ENCODE data around the gene DCST1.
A peak's percentile ranks its signal among the peaks of the same experiment; 100 is the strongest.

The DCST1 gene

DNA sequence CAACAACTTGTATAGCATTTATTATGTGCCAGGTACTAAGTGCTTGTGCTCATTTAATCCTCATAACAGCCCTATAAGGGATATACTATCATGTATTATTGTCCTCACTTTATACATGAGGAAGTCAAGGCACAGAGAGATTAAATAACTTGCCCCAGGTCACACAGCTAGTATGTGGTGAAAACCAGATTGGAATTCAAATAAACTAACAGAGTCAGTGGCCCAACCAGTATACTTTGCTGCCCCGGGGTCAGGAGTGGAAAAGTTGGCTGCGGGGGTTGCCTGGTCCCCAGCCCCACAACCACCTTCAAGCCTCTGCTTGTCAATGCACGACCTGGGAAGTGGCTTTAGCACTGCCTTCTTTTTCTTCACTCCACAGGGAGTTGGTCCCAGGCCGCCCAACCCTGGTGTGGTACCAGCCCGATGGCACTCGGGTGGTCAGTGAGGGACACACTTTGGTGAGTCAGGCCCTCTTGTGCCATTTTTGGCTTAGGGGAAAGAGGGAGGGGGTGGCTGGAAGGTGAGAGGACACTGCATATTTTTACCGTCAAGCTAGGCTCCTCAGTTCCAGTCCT lies 20.0 kb downstream of the DCST1 start:
- DNase-seq (ENCODE audit: low read depth in 2 of 2), result no peak

DNA sequence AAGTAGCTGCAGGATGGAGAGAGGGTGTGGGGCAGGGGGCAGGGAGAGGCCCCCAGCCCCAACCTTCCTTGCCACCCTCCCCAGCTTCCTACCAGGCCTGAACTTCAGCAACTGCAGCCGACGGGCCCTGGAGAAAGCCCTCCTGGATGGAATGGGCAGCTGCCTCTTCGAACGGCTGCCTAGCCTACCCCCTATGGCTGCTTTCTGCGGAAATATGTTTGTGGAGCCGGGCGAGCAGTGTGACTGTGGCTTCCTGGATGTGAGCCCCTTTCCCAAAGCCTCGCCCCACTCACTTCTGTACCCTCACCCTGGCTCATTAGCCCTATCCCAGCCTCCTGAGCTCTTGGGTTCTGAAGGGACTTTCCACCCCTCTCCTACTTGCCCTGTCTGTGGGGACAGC lies 23.5 kb downstream of the DCST1 start:
- DNase-seq (ENCODE audit: low read depth in 2 of 2), result no peak

DNA sequence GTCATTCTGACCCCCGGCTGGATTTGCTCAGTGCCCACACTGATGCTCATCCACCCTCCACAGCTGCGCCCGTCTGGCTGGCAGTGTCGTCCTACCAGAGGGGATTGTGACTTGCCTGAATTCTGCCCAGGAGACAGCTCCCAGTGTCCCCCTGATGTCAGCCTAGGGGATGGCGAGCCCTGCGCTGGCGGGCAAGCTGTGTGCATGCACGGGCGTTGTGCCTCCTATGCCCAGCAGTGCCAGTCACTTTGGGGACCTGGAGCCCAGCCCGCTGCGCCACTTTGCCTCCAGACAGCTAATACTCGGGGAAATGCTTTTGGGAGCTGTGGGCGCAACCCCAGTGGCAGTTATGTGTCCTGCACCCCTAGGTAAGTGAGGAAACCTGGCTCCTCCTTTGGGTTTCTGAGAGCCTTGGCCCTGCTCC lies 24.2 kb downstream of the DCST1 start:
- no peak for DNase-seq (ENCODE audit: low read depth in 2 of 2)

DNA sequence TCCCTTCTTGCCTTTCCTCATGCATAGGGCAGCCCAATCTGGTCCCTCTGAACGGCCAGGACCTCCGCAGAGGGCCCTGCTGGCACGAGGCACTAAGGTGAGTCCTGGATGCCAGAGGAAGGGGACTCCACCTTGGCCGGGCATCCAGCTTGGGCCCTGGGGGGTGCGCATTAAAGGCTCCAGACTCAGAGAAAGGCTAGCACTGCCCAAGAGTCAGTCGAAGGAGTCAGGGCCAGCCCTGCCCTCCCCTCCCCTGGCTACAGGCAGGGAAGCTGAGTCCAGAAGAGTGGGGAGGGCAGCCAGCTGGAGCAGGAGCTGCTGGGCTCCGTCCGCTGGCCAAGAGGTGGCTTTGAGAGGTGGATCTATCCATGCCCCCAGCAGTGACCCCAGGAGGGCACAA lies 27.1 kb downstream of the DCST1 start:
- DNase-seq (ENCODE audit: low read depth in 2 of 2), result no peak

DNA sequence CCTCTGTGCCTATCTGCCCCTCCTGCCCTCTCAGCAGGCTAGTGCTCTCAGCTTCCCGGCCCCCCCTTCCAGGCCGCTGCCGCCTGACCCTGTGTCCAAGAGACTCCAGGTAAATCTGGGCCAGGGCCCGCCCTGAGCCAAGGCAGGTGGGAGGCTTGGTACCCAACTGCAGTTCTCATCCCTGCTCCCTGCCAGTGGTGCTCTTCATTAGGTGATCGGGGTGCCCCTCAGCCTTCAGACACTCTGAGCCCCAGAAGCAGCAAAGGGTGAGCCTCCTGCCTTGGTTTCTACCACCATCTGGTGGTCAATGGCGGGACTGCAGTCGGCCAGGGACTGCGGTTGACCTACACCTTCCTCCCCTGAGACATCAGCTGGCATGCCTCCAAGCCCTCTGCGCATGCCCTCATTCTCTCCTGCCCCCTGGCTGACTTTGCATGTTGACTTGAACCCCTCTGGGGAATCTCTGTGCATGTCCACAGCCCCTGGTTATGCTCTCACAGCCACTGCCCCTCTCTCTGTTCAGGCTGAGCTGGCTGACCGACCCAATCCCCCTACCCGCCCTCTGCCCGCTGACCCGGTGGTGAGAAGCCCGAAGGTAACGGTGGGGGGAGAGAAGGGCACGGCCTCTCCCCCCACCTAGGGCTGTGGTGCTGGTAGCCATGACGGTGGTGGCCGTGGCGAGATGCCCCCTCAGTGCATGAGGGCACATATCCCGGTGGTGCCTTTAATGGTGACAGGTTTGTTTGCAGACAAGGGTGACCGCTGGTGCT lies 27.9 kb downstream of the DCST1 start:
- DNase-seq (ENCODE audit: low read depth in 2 of 2), result peak; percentile 88 to 95

DNA sequence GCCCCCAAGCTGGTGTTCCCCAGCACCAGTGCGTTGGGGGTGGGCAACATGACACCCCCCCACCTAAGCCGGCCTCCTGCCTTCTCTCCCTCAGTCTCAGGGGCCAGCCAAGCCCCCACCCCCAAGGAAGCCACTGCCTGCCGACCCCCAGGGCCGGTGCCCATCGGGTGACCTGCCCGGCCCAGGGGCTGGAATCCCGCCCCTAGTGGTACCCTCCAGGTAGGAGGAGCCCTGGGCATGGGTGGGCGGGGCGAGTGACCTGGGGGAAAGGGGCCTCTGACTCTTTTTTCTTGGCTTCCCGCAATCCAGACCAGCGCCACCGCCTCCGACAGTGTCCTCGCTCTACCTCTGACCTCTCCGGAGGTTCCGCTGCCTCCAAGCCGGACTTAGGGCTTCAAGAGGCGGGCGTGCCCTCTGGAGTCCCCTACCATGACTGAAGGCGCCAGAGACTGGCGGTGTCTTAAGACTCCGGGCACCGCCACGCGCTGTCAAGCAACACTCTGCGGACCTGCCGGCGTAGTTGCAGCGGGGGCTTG lies 28.6 kb downstream of the DCST1 start:
- no peak for DNase-seq (ENCODE audit: low read depth in 2 of 2)

DNA sequence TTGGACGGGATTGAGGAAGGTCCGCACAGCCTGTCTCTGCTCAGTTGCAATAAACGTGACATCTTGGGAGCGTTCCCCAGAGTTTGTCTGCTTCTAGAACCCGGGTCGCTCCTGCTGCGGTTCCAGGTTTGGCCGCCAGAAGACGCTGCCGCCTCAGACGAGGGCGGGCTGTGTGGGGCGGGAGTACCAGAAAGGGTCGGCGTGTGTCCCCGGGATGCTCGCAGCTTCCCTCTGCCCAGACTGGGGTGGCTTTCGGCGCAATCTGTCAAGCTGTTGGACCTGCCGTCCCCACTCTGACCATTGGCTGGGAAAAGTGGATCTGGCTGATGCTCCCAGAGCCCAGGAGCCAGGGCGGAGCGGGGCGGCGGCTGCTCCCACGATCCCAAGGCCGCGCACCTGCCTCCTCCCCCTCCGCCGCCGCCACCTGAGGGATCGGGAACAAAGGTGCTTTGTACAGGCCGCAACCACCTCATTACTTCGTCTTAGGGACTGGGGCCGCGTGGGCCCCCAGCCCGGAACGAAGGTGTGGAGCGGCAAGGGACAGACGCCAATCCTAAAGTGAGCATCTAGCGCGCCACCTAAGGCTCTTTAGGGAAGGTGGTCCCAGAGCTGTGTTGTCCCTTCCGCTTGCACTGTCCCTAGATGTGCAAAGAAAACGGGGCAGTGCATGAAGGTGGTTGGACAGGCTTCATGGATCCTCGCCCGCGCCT lies 29.2 kb downstream of the DCST1 start:
- DNase-seq (ENCODE audit: low read depth in 2 of 2), result peak in 1 of 2 donors; percentile 81

DNA sequence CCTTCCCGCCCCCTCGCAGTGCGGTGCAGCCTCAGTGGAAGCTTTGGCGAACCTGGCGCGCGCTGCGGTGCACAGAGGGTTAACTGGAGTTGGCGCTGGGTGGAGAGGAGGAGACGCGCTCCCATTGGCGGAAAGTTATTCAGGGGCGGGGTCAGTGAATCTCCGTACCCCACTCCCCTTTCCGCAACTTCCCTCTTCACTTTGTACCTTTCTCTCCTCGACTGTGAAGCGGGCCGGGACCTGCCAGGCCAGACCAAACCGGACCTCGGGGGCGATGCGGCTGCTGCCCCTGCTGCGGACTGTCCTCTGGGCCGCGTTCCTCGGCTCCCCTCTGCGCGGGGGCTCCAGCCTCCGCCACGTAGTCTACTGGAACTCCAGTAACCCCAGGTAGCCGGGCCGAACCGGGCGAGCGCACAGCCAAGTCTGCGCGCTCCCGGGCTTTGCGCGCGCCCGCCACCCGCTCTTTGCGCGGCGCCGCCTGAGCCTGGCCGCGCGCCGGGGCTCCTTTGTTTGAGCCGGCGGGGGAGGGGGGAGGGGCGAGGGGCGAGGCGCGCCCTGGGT lies 30.0 kb downstream of the DCST1 start, which contains the start of gene EFNA4:
Gene EFNA4, plus strand, starts transcription at position 191 of the 561 bp plus-strand sequence. Its CDS starts 84 bp downstream, at position 275.
- peak in 1 of 2 donors; percentile 82 for DNase-seq (ENCODE audit: low read depth in 2 of 2)

DNA sequence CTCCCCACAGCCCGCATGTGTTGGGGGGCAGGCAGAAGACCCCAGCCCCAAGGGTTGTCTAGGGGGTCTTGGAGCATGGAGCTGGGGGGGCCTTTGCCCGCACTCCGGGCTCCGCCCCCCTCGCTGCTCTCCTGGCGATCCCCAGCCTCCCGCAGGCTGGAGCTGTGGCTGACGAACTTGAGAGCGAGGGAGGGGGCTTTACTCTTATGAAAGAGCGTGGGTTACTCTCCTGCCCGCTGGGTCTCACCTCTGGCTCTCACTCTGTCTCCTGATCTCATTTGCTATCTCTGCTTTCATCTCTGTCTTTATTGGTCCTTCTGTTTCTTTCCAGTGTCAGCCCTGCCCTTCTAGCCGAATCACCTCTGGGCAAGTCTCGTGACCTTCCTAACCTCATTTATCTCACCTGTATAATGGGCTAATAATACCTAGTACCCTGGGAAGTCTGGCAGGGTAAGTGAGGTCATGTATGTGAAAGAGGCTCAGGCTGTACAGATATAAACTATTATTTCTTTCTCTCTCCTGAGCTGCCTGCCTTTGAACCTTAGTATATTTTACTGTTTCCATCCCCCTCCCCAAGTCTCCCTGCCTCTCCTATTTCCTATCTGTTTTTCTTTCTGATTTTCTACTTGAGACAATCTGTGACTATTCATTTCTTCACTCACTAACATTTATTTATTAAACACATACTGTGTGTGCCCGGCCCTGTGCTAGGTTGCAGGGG lies 30.6 kb downstream of the DCST1 start:
- no peak for DNase-seq (ENCODE audit: low read depth in 2 of 2)

DNA sequence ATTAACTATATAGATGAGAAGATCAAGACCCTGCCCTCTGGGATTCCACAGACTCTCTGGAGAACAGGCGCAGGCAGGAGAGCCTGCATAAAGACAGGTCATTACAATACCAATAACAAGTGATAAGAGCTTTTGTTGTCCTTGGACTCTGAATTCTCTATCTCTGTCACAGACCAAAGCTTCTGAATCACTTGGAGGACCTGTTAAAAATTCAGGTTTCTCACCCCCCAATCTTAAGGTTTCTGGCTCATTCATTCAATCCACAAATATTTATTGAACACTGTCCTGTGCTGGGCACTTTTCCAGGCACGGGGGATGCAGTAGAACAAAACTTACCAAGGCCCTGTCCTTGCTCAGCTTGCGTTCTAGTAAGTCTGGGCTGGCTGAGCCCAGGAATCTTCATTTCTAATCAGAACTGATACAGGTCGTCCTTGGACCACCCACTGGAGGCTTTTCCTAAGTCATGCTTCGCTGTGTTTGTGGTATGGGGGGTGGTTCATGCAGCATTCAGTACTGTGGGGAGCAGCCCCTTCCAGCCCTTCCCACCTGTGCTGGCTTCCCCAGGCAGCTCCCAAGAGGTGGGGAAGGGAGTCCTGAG lies 31.3 kb downstream of the DCST1 start:
- no peak for DNase-seq (ENCODE audit: low read depth in 2 of 2)

DNA sequence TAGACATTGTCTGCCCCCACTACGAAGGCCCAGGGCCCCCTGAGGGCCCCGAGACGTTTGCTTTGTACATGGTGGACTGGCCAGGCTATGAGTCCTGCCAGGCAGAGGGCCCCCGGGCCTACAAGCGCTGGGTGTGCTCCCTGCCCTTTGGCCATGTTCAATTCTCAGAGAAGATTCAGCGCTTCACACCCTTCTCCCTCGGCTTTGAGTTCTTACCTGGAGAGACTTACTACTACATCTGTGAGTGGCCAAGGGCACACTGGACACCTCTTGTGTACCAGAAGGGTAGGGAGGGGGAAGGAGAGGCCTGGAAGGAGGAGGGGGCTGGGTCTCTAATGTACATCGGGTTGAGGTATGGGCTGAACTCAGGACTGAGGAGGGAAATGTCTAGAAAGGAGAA lies 33.2 kb downstream of the DCST1 start:
- no peak for DNase-seq (ENCODE audit: low read depth in 2 of 2)

DNA sequence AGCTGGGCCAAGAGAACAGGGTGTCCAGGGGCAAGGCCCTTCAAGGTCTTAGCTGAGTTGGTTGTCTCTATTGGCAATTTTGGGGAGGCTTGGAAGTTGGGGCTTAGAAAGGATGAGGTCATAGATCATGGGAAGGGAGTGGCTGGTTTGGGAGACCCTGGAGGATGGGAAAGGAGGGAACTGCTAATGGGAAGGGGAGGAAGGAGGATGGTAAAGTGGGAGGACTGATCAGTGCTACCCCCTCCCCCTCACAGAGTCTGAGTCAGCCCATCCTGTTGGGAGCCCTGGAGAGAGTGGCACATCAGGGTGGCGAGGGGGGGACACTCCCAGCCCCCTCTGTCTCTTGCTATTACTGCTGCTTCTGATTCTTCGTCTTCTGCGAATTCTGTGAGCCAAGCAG lies 35.0 kb downstream of the DCST1 start:
- DNase-seq (ENCODE audit: low read depth in 2 of 2), result no peak

DNA sequence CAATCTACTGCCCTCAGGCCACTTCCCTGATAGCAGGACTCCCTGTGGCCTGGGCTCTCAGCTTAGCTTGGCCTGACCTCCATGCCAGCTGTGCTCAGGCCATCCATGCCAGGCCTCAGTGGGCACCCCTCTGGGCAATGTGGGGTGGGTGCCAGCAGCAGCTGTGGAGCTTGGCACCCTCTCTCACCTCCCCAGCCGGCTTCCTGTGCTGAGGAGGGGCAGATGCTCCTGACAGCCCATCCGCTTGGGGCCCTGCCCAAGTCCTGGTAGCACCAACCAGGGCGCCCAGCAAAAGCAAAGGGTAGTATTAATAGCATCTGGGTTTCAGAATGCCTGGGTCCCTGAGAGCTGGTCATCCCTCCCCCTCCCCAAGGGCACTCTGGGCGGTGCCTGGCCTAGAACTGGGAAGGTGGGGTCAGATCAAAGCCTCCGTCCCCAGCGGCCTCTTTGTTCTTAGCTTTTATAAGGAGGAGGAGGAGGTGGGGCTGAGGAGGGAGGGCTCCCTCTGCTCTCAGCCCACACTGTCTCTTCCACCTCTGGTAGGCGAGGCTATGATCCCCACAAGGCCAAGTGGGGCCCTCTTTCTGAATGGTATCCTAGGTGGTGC lies 36.0 kb downstream of the DCST1 start:
- DNase-seq (ENCODE audit: low read depth in 2 of 2), result no peak

DNA sequence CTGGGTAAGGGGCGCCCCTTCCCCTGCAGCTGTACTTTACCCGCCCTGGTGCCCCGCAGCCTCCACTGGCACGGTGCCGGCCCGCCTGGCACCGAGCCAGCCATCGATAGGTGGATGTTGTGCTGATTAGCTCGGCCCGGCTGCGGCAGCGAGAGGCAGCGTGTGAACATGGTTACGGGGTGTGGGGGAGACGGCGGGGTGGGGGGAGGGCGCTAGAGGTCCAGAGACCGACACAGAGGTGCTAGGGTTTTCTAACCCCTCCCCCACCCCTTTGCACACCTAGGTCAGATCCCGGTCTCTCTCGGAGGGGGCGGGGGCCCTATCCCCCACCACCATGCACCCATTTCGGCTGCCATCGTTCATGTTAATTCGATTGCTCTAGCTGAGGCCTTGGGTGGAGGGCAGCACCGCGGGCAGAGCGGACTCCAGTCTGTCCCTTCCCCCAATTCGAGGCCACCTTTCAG lies 36.6 kb downstream of the DCST1 start:
- DNase-seq (ENCODE audit: low read depth in 2 of 2), result no peak

DNA sequence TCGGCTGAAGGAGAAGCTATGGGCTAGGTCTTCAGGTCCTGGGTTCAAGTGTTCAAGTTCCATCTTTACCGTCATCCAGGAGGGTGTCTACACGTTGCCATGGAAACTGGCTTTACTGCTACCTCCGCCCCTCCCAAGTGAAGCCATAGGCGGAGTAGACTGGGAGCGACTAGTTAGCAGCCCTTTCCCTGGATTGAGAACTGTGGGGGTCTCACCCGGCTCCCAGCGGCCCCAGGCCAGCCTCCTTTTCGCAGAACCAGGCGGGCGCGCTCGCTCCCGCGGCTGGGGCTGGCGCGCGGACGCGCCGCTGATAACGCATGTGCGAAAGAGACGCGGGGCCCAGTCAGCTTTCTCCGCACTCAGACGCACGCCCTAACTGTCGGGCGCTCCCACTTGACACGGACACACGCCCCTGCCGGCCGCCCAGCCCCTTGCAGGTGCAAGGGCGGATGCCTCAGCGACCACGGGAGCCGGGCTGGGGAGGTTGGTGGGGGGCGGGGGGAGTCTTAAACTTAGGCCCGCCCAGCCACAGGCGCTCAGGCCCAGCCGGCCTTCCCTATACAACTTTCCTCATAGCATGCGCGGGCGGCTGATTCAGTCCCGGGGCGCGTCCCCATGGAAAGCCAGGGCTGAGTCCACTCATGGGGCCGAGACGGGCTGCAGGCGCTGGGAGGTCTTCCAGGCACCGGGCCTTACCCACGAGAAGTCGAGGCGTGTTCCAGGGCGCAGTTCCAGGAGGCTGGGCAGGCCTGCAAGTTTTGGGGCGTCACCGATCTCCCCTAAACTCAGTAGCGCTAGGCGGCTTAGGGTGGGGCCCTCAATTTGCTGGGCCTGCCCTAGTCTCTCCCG lies 37.3 kb downstream of the DCST1 start:
- DNase-seq (ENCODE audit: low read depth in 2 of 2), result peak; percentile 70 to 72

DNA sequence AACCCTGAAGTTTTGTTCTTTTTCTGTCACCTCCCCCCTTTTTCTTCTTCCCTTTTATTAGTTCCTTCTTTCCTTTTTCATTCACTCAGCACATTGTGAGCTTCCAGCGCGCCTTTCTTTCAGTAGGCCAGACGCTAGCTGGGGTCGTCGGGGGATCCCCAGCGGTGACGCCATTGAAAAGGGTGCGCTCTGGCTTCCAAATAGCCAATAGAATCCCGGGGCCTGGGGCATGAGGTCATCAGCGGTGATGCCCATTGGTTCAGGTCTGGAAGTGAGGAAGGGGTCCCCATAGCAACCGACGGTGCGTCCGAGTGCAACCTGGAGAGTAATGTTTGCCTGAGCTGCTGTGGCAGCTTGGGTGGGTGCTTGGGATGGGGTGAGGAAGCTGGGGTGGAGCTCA lies 38.1 kb downstream of the DCST1 start:
- DNase-seq (ENCODE audit: low read depth in 2 of 2), result no peak

DNA sequence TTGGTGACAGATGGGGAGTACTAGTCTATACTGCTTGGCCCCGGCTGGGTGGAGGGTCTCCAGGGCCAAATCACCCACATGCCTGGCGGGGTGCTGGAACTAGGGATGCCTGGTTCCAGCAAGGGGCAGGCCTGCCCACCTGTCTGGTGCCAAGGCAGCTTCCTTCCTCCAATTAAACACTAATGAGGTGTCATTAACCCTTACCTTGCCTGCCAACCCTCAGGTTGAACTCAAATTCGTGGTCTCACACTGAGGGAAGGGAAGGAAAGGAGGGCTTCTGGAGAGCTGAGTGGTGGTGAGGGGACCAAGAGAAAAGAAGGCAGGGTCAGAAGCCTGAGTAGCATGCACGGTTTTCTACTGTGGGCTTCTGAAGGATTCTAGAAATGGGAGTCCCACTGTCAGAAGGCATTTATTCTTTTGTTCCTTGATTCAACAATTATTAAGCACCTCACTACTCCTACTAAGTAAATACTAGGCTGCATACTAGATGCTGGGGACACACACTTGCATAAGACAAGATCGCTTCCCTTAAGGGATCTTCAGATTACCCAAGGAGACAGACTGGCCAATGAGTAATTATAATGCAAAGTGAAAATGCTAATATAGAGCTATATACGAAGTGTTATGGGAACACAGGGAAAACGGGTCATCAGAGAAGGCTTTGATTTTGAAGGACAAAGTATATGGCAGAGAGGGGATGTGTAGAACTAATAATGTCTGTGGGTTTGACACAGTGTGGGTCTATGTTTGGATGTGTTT lies 39.1 kb downstream of the DCST1 start:
- DNase-seq (ENCODE audit: low read depth in 2 of 2), result no peak

DNA sequence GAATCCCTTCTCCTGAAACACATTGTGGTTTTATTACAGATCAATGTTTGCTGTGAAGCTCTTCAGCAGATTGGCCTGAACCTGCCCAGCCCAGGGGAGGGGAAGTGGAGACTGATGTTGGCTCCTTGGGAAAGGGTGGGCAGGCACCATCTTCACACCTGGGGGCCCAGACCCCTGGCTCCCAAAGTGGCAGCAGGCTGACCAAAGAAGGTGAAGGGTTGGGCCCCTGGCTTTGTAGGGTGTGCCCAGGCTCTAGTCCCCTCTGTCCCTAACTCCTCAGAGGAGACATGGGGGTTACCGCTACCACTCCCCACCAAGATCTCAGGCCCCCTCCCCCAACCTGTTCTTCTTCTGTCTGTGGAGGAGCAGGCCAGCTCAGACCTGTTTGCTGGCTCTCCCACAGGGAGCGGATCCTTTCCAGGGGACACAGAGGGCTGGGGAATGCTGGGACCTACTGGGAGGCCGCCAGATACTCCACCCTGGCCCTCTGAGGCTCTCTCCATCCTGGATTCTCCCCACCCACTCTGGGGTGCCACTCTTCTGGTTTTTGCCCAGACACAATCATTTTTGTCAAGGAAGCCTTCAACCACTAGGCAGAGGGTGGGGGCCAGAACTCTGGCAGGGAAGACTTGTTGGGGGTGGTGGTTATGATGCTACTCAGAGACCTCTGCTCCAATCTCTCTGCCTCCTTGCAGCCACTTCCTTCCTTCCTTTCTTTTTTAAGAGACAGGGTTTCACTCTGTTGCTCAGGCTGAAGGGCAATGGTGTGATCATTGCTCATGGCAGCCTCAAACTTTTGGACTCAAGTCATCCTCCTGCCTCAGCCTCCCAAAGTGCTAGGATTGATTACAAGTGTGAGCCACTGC lies 40.0 kb downstream of the DCST1 start:
- DNase-seq (ENCODE audit: low read depth in 2 of 2), result no peak
